GM21723 (cell line): ENCODE measurements around the gene PP2D1.
"Not testable (repeated sequence)": the region's sequence is repeated elsewhere in the genome, so short reads cannot be mapped to it uniquely, and the experiment has no call there.

Experiments
- ATAC-seq: cut with Tn5 transposase; IDR thresholded peaks from one replicate; pipeline ENCODE4 v1.9.1; 2021; ENCODE audit warnings: mild to moderate bottlenecking, moderate library complexity; ENCODE audit not compliant: unreplicated experiment

The PP2D1 gene, protein sequence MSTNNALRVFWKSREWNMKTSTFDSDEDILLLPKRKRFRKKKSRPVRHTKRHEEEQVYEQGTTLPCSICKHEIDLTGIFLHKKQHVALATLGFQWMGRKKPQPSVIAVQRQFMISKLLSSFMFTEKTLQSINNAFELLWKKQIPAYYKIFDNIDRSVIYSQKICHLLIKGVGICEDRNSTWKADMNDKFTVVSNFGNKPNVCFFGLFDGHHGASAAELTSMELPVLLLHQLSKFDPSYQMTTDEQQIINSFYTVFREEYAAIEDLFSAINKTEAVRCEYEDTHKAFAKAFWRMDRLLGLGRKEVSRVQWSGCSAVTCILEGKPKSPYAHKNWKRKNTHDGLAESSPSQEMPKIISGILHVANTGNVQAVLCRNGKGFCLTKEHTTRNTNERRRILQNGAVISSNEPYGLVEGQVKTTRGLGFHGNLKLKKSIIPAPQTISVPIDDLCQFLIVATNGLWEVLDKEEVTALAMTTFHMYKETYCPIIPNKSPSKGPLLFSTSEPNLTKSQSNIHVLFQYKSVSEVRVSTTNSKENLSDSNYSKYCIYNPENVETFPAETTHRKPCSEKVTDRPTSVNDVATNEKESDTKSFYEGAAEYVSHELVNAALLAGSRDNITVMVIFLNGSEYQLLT

DNA sequence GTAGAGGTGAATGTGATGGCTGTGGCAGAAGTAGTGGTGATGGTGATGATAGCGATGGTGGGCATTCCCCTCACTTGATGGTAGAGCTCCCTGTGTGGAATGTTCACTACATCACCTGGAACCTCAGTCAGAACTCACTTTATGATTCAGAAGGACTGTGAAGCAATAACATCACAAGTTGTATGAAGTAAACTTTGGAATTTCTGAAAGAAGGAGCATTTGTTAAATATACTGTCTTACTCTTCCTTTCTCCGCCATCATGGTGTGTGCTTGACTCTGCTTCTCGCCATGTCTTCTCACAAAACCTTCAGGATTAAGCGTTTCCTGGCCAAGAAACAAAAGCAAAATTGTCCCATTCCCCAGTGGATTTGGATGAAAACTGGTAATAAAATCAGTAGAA lies at the start of gene PP2D1:
TSS of gene PP2D1 (minus strand) at position 101 of the 400 bp plus-strand sequence. CDS start 192 bp downstream, outside the sequence.
- no peak for ATAC-seq

DNA sequence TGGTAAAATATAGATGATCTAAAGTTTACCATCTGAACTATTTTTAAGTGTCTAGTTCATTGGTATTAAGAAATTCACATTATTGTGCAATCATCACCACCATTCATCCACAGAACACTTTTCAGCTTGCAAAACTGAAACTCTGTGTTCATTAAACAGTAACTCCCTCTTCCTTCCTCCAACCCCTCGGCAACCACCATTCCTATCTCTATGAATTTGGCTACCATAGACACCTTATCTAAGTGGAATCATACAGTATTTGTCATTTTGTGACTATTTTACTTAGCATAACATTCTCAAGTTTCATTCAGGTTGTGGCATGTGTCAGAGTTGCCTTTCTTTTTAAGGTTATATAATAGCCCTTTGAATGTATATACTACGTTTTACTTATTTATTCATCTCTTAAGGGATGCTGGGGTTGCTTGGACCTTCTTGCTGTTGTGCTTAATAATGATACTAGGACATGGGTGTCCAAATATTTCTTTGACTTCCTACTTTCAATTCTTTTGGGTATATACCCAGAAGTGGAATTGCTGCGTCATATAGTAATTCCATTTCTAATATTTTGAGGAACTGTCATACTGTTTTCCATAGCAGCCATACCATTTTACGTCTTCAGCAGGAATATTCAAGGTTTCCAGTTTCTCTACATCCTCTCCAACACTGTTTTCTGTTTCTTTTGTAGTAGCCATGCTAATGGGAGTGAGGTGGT lies 49.1 kb upstream of the PP2D1 start:
- ATAC-seq, result peak; percentile 44

GRCh38 chr3:20059929-20060328 lies 47.9 kb upstream of the PP2D1 start:
- no peak for ATAC-seq

DNA sequence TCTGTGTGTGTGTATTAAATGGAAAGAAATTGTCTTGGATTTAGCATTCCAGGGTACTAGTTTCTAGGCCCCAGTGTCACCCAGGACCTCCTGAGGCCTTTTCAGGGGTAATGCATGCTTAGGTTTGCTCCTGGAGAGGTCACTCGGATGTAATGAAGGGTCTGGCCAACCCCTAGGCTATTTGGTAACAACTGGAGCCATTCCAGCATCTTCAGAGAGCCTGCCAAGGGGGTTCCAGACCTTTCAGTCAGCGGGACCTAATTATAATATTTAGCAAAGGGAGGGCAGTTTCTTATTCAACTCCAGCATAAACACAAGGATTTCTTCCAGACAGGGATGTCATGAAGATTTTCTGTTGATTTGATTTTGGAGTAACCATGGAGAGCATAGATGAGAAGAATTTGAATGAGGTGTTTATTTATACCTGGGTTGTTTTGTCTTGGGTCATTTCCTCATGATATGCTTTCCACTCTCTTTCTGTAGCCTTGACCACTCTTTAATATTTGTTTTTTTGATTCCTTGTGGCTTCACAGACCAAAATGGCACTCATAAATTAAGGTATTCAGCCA lies 45.6 kb upstream of the PP2D1 start:
- ATAC-seq, result no peak

- ATAC-seq, result peak; percentile 34
Measured at GRCh38 chr3:20056725-20057611, 44.9 kb upstream of the PP2D1 start.

DNA sequence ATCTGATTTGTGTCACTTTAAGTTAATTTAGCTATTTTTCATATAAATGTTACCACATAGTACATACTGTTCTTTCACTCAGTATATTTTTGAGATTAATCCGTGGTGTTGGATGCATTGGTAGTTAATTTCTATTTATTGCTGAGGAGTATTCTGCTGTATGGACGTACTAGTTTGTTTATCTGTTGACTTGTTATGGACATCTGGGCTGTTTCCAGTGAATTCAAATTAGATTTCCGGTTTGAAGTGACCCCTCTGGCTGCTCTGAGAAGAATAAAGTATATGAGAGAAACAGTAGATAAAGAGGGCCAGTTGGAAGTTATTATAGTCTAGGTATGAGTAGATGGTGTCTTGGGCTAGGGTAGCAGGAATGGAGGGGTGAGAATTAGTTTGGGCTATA lies 43.8 kb upstream of the PP2D1 start:
- ATAC-seq, result no peak

GRCh38 chr3:20055020-20055775 lies 43.1 kb upstream of the PP2D1 start:
- peak; percentile 28 for ATAC-seq

DNA sequence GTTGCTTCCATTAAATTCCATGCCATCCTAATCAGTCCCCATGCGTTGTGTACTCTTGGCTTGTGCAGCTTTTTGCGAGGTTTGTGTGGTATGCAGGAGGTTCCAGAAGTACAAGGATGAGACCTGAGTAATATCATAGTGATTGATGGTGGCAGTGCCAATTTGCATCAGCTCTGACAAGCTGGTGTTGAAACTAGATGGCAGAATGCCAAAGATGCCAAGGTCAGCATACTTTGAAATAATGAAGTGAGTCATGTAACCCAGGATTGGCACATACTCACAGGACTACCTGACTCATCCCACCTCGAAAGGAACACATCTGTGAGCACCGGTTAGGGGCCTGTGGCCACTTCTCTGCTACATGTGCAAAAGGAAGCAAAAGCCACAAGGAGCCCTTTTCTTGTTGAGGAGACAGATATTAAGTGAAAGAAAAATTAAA lies 42.5 kb upstream of the PP2D1 start:
- peak; percentile 70 for ATAC-seq

DNA sequence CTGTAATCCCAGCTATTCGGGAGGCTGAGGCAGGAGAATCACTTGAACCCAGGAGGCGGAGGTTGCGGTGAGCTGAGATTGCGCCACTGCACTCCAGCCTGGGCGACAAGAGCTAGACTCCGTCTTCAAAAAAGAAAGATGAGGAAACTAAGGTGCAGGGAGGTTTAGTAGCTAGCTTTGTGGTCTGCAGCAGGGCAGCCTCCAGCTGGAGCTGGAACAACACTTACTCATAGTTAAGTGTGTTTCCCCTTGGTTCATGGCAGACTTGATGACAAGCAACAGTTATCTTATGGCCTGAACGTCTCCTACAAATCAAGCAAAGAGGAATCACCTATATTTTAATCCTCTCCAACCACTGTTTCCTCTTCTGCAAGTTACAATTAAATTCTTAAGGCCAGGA lies 40.8 kb upstream of the PP2D1 start:
- no peak for ATAC-seq

DNA sequence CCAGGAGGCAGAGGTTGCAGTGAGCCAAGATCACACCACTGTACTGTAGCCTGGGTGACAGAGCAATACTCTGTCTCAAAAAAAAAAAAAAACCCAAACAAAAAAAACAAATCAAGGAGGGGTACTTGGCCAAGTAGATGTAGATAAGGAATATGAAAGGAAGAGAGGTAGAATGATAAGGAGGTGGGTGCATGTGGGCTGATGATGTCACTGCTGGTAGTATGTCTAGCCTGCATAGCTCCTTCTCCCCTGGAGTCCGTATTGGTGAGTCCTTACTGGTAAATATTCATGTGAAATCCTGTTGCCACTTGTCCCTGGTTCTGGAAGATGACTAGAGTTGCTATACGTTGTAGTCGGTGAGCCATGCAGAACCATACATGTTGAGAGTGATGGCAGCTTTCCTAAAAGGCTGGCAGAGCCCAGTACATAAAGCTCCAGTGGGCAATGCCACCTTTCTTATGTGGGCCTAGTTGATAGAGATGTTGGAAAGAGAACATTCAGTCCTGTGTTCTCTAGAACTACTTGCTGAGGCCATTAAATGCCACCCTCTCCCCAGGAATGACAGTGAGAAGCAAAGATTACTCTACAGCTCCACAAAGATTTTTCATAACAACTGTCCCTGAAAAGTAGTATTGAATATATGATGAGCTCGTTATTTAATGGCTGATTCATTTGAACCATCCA lies 39.2 kb upstream of the PP2D1 start:
- no peak for ATAC-seq

- ATAC-seq, result peak; percentile 27
Measured at GRCh38 chr3:20047976-20048883, 36.2 kb upstream of the PP2D1 start.

GRCh38 chr3:20047341-20047779 lies 35.3 kb upstream of the PP2D1 start:
- ATAC-seq, result no peak

DNA sequence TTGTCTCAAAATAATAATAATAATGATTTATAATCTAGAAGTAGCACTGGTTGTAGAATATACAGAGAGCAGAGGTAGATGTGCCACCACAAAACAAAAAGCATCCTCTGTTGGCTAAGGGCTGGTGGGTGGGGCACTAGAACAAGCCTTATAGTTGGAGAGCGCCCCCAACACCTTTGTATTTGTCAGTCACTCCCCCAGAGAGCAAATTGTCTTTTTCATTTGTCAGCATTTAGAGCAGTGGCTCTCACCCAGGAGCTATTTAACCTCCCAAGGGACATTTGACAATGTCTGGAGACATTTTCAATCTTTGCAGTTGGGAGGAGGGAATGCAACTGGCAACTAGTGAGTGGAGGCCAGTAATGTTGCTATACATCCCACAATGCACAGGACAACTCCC lies 34.5 kb upstream of the PP2D1 start:
- no peak for ATAC-seq

- ATAC-seq, result not testable (repeated sequence)
Measured at GRCh38 chr3:20045141-20045540, 33.1 kb upstream of the PP2D1 start.

DNA sequence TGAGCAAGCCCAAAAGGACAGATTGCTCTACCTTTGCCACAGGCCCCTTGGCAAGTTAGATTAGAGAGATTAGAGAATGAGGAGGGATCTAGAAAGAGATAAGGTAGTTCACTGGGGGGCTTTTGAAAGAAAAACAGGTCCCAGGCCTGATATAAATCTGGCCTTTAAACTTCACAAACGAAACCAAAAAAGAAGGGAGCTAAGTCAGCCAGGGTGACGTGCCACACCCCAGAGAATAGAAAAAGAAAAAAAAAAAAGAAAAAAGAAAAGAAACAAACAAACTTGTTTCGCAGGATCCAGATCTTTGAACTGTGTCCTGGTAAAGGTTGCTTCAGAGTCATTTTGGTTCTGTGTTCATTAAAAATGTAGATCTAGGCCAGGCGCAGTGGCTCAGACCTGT lies 31.8 kb upstream of the PP2D1 start:
- no peak for ATAC-seq

DNA sequence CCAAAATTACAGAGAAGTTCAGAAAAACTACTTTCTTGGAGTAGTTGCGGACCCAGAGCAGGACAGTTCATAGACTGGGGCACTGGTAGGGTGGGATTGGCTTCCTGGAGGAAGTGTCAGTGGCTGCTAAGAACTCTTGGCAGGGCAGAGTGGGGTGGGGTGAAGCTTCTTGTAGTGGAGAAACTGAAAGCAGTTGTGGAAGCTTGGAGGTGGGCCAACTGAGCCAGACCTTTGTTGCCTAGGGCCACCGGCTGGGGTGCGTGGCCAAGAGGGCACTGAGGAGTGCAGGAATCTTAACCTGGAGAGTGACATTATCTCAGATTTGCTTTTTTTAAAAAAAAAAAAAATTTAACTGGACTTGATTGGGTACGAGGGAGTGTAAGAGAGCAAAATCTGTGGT lies 31.3 kb upstream of the PP2D1 start:
- peak; percentile 27 for ATAC-seq

DNA sequence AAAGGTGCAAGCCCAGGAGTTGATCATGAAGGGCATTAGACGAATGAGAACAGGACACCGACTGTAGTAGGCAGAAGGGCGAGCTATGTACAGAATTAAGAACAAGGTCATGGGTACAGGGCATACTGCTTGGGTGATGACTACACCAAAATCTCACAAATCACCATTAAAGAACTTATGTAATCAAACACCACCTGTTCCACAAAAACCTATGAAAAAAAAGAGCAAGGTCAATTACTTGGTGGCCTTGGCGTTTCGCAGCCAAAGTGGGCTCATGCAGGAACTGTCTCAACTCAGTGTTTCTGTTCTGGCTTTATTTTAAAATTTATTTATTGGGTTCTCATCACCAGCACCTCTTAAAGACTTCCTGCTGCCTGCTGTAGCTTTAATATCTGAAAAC lies 30.3 kb upstream of the PP2D1 start:
- no peak for ATAC-seq

- ATAC-seq, result peak; percentile 48
Measured at GRCh38 chr3:20041197-20041780, 29.2 kb upstream of the PP2D1 start.
